Hepatocyte (in vitro differentiated cells): Measurements from ENCODE around the gene RDH14. TPM values are rescaled to one million over a fixed set of nuclear protein-coding genes. Genes with fewer than 3 reads are reported as not detected.

ENCODE experiments used
- DNase-seq: peaks from one replicate; pipeline ENCODE4 v3.0.0-alpha.2; 2016; ENCODE audit warnings: low spot score
- H2AFZ ChIP-seq: fragments of 200-600 bp; sonication (generic); 2 replicates; pipeline ENCODE4 v1.6.0; 2016; ENCODE audit warnings: antibody characterized with exemption, mild to moderate bottlenecking
- H3K27ac ChIP-seq: fragments of 200-600 bp; sonication (generic); 2 replicates; pipeline ENCODE4 v1.5.1; 2016; ENCODE audit warnings: mild to moderate bottlenecking
- H3K27me3 ChIP-seq: fragments of 200-600 bp; sonication (generic); 2 replicates; pipeline ENCODE4 v1.6.1; 2016
- H3K36me3 ChIP-seq: fragments of 200-600 bp; sonication (generic); replicated peaks from 2 replicates; pipeline ENCODE4 v1.5.1; 2016; ENCODE audit warnings: low read depth; ENCODE audit not compliant: insufficient read depth
- H3K4me1 ChIP-seq: fragments of 200-600 bp; sonication (generic); 2 replicates; pipeline ENCODE4 v1.5.1; 2016; ENCODE audit warnings: mild to moderate bottlenecking, moderate library complexity; ENCODE audit not compliant: insufficient read depth
- H3K4me2 ChIP-seq: fragments of 200-600 bp; sonication (generic); 2 replicates; pipeline ENCODE4 v1.6.0; 2016
- H3K4me3 ChIP-seq: fragments of 200-600 bp; sonication (generic); 2 replicates; pipeline ENCODE4 v1.5.1; 2016; ENCODE audit warnings: mild to moderate bottlenecking
- H3K79me2 ChIP-seq: fragments of 200-600 bp; sonication (generic); 2 replicates; pipeline ENCODE4 v1.6.0; 2017; ENCODE audit warnings: mild to moderate bottlenecking
- H3K9me2 ChIP-seq: fragments of 200-600 bp; sonication (generic); replicated peaks from 2 replicates; pipeline ENCODE4 v1.6.0; 2017; ENCODE audit warnings: mild to moderate bottlenecking; ENCODE audit not compliant: insufficient read depth
- H3K9me3 ChIP-seq: fragments of 200-600 bp; sonication (generic); 2 replicates; pipeline ENCODE4 v1.5.1; 2016; ENCODE audit warnings: low read depth, mild to moderate bottlenecking
- H4K20me1 ChIP-seq: fragments of 200-600 bp; sonication (generic); 2 replicates; pipeline ENCODE4 v1.6.0; 2016; ENCODE audit warnings: mild to moderate bottlenecking; ENCODE audit not compliant: insufficient read depth, poor library complexity, severe bottlenecking
- CTCF ChIP-seq: fragments of 200-600 bp; sonication (generic); IDR thresholded peaks from 2 replicates; pipeline ENCODE4 v1.5.1; 2016; ENCODE audit warnings: antibody characterized with exemption, mild to moderate bottlenecking; ENCODE audit not compliant: poor library complexity
- EZH2 ChIP-seq: fragments of 200-600 bp; sonication (generic); IDR thresholded peaks from 2 replicates; pipeline ENCODE4 v1.6.1; 2016; ENCODE audit warnings: antibody characterized with exemption, mild to moderate bottlenecking, borderline replicate concordance
- EZH2phosphoT487 ChIP-seq: fragments of 200-600 bp; sonication (generic); IDR thresholded peaks from one replicate; pipeline ENCODE4 v1.6.1; 2018; ENCODE audit warnings: antibody characterized with exemption, mild to moderate bottlenecking, low read depth, moderate library complexity; ENCODE audit not compliant: unreplicated experiment, severe bottlenecking
- WGBS: methylation state at CpG from one replicate; pipeline ENCODE4 v1.1.6; 2016; ENCODE audit warnings: low lambda C conversion rate; ENCODE audit errors: missing lambda C conversion rate; 5-methylcytosine and 5-hydroxymethylcytosine counted together
- polyA plus RNA-seq: library from polyadenylated mRNA; unstranded; fragments of >200 nt; fragmentation: Nextera tagmentation; extraction: Ambion mirVana; gene quantifications from 2 replicates; pipeline ENCODE4 v1.2.1, GENCODE V29; 2016
- total RNA-seq: library from RNA; depleted of rRNA; stranded (reverse); fragments of >200 nt; gene quantifications from 2 replicates; pipeline ENCODE4 v1.2.3, GENCODE V29; 2014

The RDH14 gene
- total and polyA plus RNA-seq, 2 experiments from 2014 or later: 38.2 to 46.5 TPM

- Histone ChIP-seq H3K27me3 (no peaks in the 10 kb centered on the region), H4K20me1 (no peaks in the 10 kb centered on the region), H3K4me2 (no peak overlapping the region), H3K36me3 (no peaks in the 10 kb centered on the region), H2AFZ (no peak overlapping the region), H3K4me3 (no peak overlapping the region), H3K79me2 (no peaks in the 10 kb centered on the region), H3K27ac (no peak overlapping the region), H3K9me3 (no peaks in the 10 kb centered on the region), H3K4me1 (peaks cover 2% of the 10 kb centered on the region), H3K9me2 (no peaks in the 10 kb centered on the region)
- WGBS: 92% methylated on average over 3 of the region's 3 CpGs
- DNase-seq: no peak
- TF ChIP-seq EZH2 (no peak), EZH2phosphoT487 (no peak), CTCF (no peak)
Measured at GRCh38 chr2:18596993-18597392, 36.5 kb upstream of the RDH14 start.

- H3K9me3 ChIP-seq: no peaks in the 10 kb centered on the region
Measured at GRCh38 chr2:18593496-18593895, 33.0 kb upstream of the RDH14 start.

GRCh38 chr2:18592372-18592771 is 31.9 kb upstream of the RDH14 start:
- Histone ChIP-seq H4K20me1 (no peaks in the 10 kb centered on the region), H3K4me1 (no peaks in the 10 kb centered on the region), H3K9me2 (no peaks in the 10 kb centered on the region), H3K27me3 (no peaks in the 10 kb centered on the region), H3K27ac (no peak overlapping the region), H2AFZ (no peak overlapping the region), H3K36me3 (no peaks in the 10 kb centered on the region), H3K9me3 (no peaks in the 10 kb centered on the region), H3K4me2 (no peak overlapping the region), H3K79me2 (no peaks in the 10 kb centered on the region), H3K4me3 (no peak overlapping the region)
- WGBS: 91% methylated on average over 2 of the region's 2 CpGs
- no peak for DNase-seq
- TF ChIP-seq CTCF: no peak
- no peak for TF ChIP-seq EZH2phosphoT487
- TF ChIP-seq EZH2: no peak

More at GRCh38 chr2:18593496-18593895, 33.0 kb upstream of the RDH14 start:
- H4K20me1 ChIP-seq: no peaks in the 10 kb centered on the region
- no peaks in the 10 kb centered on the region for H3K36me3 ChIP-seq
- H3K4me3 ChIP-seq: no peak overlapping the region
- no peak for TF ChIP-seq EZH2
- TF ChIP-seq EZH2phosphoT487: no peak
- no peak for TF ChIP-seq CTCF
- H3K27me3 ChIP-seq: no peaks in the 10 kb centered on the region
- no peak overlapping the region for H3K4me2 ChIP-seq
- 96% methylated on average over 1 of the region's 1 CpG for WGBS
- no peaks in the 10 kb centered on the region for H3K79me2 ChIP-seq
- H2AFZ ChIP-seq: no peak overlapping the region
- H3K27ac ChIP-seq: no peak overlapping the region
- no peak for DNase-seq
- H3K4me1 ChIP-seq: no peaks in the 10 kb centered on the region
- no peaks in the 10 kb centered on the region for H3K9me2 ChIP-seq

GRCh38 chr2:18589354-18589753 is 28.9 kb upstream of the RDH14 start, which contains the start of gene NT5C1B:
TSS of gene NT5C1B (minus strand) at chr2:18589569. CDS start at chr2:18589468, 101 bp downstream.
- Histone ChIP-seq H3K27me3 (no peaks in the 10 kb centered on the region), H3K27ac (no peak within 1 kb of the TSS), H3K9me3 (no peaks in the 10 kb centered on the region), H3K9me2 (no peaks in the 10 kb centered on the region), H3K4me3 (no peak within 1 kb of the TSS), H3K36me3 (no peaks in the 10 kb centered on the region), H3K4me2 (no peak within 1 kb of the TSS), H3K79me2 (no peaks in the 10 kb centered on the region), H3K4me1 (no peaks in the 10 kb centered on the region), H4K20me1 (no peaks in the 10 kb centered on the region), H2AFZ (no peak within 1 kb of the TSS)
- DNase-seq: no peak
- WGBS: 95% methylated on average over 1 of the region's 1 CpG
- no peak for TF ChIP-seq CTCF
- no peak for TF ChIP-seq EZH2phosphoT487
- no peak for TF ChIP-seq EZH2
